Cerebellar nuclear complex (tissue), 1 donor: Measurements from ENCODE around the gene GYS2.
"Not testable (repeated sequence)": the region's sequence is repeated elsewhere in the genome, so short reads cannot be mapped to it uniquely, and the experiment has no call there.

Experiments
- DNase-seq, 2 experiments: peaks; one replicate each; lab custom pipeline; 2025; lab: John Stamatoyannopoulos, UW

Gene GYS2

DNA sequence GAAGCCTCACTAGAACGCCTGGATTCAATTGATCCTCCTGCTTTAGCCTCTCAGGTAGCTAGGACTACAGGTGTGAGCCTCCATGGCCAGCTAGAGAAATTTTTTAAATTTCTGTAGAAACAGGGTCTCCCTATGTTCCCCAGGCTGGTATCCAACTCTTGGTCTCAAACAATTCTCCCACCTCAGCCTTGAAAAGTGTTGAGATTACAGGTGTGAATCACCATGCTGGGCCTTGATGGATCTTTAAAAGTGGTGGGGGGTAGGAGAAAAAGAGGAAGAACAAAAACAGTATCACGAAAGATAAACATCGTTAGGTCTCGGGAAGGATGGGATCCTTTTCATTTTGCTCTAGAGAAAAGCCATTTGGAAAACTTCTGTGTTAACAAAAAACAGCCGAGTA is 4.5 kb downstream of the GYS2 start:
- DNase-seq, result no peak

DNA sequence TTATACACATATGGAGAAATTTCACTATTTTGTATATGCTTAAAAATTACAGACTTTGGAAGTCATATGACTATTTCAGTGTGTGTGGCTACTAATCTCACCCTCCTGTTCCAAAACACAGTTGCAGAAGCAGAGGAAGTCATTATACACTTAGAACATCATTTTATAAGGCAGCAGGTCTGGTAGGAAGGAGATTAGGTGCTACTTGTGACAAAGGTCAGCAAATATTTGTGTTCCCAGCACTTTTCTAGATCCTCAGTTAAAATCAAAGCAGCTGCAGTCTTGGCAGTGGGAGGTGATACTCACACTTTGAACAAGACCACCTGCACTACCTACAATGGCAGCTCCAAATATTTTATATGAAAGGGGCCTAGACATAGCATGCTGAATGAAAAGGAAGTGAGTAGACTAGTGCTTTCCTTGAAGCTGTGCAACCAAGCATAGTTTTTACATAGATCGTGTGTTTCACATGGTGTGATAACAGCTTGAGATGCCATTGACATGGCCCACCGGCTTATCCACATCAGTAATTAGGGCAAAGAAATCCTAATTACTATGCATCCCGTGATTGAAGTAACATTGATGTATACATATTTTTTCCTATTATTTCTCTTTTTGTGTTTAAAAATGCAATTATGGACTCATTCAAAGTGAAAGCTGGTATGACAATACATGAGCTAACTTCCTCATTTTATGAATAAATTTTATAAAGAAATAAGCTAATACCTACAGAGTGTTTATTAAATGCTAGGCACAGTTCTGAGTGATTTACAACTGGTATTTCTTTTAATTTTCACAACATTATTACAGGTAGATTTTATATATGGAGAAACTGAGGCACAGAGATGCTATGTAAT is 5.3 kb downstream of the GYS2 start:
- no peak for DNase-seq

DNA sequence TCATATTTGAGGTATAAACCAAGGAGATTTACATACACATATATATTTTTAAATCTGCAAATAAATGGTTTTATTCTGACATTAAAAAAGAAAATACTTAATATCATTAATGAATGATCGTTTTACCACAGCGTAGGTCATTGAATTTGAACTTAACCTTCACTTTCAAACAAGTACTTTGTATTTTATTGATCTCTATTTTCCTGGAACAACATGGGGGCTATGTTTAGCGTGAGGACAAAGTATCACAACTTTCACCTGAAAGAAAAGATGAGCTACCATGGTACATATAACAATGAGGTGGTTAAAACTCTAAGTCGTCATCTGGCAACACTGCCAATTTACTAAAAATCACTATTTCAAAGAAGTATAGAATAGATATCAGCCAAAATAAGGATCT is 6.0 kb downstream of the GYS2 start:
- DNase-seq, result no peak

DNA sequence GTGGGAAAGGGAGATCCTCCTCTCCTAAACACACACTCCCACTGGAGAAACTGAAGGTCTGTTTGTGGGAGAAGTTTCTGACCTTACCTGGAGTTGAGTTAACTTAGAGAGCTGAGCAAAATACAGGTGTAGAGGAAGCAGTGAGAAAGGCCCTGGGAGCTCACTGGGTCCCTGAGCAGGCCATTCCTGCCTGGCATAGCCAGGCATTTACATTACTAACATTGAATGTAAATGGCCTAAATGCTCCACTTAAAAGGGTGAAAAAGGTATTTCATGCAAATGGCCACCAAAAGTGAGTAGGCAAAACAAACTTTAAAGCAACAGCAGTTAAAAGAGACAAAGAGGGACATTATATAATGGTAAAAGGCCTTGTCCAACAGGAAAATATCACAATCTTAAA is 9.3 kb downstream of the GYS2 start:
- DNase-seq, result not testable (repeated sequence)

DNA sequence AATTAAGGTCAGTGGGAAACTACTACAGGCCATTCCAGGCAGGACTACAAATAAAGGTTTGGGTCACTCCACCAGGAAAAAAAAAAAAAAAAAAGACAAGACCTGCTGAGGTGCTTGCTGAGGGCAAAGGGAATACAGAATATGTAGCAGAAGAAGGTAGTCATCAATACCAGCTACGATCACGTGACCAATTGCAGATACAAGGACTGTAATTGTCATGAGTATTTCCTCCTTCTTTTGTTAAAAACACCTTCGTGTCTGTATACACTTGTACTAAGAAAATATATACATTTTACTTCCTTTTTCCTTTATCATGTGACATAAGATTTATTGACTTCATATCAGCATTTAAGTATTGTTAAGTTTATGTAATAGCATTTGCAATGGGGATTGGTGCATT is 19.2 kb downstream of the GYS2 start:
- DNase-seq, result no peak

DNA sequence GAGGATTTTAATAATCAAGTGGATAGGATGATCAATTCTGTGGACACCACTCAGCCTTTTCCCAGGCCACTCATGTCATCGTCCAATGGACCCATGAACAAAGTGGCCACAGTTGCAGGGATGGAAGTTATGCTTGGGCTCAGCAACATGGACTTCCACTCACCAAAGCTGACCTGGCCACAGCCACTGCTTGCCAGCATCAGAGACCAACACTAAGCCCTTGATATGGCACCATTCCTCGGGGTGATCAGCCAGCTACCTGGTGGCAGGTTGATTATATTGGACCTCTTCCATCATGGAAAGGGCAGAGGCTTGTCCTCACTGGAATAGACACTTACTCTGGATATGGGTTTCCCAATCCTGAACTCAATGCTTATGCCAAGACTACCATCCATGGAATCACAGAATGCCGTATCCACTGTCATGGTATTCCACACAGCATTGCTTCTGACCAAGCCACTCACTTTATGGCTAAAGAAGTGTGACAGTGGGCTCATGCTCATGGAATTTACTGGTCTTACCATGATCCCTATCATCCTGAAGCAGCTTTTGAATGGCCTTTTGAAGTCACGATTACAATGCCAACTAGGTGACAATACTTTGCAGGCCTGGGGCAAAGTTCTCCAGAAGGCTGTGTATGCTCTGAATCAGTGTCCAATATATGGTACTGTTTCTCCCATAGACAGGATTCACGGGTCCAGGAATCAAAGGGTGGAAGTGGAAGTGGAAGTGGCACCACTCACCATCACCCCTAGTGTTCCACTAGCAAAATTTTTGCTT is 20.1 kb downstream of the GYS2 start:
- not testable (repeated sequence) for DNase-seq

DNA sequence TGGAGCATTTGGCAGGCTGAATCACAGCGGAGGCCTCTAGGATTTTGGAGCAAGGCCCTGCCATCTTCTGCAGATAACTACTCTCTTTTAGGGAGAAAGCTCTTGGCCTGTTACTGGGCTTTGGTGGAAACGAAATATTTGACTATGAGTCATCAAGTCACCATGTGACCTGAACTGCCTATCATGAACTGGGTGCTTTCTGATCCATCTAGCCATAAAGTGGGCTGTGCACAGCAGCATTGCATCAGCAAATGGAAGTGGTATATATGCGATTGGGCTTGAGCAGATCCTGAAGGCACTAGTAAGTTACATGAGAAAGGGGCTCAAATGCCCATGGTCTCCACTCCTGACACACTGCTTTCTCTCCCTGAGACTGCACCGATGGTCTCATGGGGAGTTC is 21.1 kb downstream of the GYS2 start:
- no peak for DNase-seq

DNA sequence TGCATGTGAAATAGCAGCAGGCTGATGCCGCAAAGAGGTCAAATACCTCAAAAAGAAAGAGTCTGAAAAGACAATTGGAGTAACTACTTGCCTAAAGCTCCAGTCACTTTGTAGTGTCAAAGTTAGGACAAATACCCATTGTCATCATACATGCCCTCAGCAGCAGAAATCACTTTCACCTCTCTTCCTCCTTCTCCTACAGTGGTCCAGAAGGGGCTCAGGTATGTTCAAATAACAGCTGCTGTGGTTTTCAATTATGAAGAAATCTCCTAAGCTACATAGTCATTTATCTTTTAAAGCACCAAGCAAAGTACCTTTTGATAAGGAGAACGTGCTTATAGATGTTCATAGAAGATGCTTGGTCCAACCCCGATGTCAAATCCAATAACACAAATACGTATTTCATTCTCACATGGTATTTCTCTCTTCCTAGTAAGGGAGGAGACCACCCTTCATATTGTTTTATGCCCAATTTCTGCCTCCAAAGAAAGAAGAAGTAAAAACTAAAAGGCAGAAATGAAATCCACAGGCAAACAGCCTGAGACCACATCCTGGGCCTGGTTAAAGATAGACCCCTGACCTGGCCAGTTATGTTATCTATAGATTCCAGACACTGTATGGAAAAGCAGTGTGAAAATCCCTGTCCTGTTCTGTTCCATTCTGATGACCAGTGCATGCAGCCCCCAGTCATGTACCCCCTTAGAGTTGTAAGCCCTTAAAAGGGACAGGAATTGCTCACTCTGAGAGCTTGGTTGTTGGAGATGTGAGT is 23.7 kb downstream of the GYS2 start:
- no peak for DNase-seq

DNA sequence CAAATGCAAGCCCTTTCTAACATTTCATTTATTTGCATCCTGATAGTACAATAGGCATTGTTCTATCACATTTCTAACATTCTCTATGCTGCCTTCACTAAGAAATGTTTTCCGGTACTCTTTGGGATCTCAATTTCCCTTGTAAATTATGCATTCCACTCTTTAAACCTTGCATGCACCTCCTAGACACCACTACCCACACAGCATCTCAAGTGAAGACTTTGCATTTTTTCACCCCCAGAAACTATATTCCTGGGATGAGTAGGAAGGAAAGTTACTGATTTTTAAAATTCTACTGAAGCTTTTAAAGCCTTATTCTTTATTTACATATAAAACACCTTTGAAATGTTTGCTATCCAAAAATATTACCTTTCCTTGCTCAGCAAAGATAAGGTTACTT is 27.1 kb downstream of the GYS2 start:
- DNase-seq, result no peak

DNA sequence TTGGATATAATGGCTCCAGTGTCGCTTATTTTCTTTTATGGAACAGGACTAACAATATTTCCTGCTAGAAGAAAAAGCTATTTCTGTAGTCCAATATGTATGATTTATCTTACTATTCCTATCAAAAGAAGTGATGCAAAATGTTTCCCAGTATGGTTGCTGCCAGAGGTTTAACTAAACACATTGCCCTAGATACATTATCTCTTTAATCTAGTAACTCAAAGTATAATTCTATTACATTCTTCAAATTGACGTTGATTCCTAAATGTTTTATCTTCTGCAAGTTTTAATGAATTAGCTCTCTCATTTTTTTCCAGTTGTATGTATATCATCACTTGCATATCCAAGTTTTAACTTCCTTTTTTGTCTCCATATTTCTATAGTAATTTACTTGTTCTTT is 28.2 kb downstream of the GYS2 start:
- no peak for DNase-seq

DNA sequence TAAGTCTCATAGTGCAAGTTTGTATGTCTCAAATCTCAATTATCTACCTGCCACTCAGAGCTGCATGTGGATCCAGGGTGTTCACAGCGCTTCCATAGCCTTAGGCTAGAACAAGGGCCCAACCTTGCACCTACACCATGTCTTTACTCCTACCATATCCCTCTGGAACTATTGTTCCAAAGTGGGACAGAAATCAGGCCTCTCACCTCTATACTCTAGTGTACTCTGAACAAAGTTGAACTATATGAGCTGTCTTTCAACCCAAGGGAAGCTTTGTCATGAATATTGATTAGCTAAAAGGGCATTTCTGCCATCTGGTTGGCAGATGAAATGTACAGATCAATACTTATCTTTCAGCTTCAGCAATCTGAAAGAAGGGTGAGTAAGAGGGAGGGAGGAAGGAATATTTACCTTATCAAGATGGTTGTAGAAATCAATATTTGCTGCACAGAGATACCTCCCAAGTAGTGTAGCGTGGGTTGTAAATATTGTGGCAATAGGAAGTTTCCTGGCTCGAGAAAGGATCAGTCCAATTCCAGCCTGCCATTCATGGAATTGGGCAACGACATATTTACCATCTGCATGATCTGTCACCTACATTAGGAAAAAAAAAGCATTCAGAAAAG is 30.8 kb downstream of the GYS2 start:
- no peak for DNase-seq

DNA sequence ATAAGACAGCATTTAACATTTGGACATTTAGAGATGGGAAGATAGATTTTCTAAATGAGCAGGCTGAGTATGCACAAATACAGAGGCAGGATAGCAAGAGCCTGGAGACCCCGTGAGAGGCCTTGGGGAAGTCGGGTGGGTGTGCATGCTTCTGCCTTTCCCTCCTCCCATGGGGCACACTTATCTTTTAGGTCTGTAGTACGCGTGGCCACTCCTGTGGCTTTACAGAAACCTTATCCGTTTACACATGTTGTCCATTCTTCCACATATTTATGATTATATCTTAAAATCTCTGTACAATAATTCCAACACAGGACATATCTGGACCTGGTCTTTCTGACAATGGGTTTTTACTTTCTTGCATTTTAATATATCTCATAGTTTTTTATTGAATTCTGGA is 33.6 kb downstream of the GYS2 start:
- DNase-seq, result no peak

DNA sequence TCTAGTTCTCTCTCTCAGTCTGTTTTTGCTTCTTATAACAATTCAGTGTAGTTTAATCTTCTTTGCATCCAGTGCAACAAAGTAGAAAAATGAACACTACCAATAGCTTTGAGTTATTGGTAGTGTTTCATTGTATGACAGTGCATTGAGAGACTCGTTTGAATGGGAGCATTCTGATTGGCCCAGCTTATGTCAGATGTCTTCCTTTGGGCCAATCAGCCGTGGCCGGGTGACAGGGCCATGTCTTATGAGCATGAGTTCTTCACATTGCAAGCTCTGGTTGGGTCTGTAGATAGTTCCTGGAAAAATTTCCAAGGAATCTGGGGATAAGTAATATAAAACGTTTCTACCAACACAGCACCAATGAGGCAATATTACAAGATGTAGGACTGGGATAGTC is 36.5 kb downstream of the GYS2 start:
- DNase-seq, result no peak

DNA sequence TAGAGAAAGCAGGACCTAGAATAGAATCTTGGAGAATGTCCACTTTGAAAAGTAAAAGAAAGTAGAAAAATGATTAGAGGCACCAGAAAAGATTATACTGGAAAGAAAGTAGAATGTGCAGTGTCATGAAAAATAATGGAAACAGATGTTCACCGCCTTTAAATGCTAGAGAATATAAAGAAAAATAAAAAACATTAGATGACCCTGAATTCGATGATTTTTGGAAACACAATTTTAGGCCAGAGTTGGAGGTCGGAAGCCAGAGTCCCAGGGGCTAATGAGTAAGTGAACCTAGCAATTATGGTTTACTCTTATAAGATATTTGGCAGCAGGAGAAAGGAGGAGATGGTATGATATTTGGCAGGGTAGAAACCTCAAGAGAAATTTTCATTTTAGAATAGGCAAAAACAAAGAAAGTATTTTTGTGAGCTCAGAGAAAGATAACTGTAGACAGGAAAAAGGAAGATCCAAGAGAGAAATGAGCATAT is 37.7 kb downstream of the GYS2 start:
- DNase-seq, result no peak

DNA sequence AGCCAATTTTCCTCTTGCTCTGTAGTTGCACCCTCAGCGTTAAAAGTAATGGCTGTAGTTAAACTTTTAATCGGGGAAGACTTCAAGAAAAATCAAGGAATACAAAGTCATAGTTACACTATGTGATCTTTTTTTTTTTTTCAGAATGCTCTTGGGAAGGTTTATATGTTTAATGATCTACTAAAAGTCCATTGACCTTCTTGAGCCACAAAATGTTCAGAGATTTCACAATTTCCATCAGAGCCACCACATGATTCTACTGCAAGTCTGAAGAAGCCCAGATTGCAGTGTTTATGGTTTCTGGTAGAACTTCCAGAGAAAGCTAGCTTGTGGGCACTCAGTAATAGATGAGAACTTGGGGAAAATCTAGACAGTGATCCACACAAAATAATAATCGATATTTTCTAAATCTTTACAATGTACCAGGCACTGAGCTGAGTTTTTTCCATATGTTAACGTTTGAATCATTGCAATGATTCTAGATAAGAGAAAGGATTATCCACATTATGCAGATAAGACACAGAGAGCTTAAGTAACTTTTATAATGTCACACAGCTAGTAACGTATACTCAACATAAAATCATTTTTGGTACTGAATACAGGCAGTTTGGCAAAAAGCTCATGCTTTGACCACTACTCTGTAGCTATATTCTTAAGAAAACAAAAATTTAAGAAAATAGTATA is 38.3 kb downstream of the GYS2 start:
- no peak for DNase-seq

DNA sequence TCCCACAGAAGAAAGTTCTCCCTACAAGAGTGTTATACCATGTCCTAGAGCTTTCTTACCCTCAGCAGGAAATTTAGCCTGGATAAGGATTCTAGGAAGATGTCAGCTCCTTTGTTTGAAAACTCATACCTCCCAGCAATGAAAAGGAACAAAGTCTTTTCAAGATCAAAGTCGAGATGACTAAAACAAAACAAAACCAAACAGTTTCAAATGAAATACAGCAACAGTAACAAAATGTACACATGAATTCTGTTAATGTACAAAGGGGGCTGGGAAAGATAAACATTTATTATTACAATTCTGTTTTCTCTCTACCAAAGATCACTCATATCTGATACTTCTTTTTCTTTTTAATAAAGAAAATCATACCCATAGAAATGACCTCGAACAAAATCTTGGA is 41.8 kb downstream of the GYS2 start:
- no peak for DNase-seq

DNA sequence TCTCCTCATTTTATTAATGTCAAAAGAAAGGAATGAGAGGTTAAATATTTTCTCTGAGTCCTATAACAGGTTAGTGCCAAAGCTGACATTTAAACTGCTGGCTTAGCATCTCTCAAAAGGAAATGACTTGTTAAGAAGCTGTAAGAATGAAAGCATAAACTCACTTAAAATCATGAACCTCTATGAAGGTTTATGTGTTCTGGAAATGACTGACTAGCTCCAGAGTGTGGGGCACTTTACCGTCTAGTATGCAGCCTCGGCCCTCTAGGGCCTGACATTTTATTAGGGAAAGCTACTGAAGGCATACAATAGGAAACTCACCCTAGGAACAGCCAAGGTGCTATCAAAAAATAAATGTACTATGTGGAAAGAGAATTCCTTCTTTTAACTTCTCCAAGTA is 43.5 kb downstream of the GYS2 start:
- no peak for DNase-seq

DNA sequence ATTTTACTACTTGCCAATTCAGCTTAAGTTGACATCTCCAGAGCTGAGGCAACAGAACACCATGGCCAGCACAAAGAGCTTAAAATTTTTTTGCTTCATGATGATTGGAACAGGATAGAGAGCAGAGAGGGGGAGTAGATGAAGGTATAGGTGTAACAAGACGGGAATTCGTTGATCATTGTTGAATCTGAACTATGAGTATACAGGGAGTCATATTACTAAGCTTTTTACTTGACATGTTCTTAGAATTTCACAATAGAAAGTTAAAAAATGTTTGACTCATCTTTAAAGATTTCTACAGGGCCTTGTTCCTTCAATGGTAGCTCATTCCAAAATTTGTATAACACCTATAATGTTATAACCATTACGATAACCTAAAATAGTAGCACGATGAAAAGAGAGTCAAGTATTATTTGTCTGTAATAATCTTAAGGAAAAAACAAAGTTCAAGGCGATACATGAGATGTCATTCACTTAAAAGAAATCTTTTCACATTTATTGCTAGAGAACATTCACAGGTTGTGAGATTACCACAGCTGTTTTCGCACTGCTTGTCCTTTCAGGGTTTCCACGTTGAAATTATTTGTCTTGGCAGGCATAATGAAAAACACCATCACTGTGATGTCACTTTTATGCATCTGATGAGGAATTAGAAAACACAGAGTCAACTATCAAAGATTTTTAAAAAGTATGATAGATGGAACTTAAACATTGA is 44.6 kb downstream of the GYS2 start:
- DNase-seq, result no peak

DNA sequence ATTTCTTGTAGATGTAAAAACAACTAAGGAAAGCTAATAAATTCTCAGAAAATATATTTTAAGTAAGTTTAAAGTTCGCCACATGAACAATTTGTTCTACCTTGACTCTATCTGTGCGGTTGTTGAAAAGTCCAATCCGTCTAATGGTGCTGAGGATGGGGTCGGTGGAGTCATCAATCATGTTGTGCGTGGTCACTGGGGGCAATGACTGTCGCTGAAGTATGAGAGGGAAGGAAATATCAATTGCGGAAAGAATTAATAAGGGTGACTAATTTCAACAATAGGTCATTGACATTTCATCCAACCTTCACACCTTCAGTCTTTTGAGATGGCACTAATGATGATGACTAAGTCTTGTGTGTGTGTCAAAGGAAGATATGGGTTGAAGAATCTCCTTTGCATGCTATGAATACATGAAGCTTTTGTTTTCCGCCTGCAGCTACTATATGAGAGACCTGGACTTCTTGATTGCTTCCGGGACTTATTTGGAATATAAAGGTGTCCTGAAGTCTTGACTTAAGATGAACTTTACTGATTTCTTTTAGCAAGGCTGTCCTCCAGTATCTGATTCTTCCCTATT is 46.5 kb downstream of the GYS2 start:
- no peak for DNase-seq

DNA sequence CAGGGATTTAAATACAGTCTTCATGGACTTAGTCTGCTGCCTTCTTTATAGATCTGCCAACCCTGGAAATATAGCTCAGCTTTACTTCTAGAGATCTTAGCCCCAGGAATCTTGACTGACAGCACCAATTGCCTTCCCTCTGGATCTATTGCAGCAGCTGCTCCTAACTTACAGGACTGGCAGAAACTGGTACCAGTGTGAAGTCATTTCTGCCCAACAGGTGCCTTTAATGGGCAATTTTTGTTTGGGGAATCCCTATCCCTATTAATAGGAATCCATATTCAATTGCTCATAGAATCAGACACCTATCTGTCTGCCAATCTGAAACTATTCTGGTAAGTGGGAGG is 51.3 kb downstream of the GYS2 start:
- no peak for DNase-seq
